Peyer's patch (tissue), 4 donors: ENCODE measurements around the gene MRPS11. TPM values are rescaled to one million over a fixed set of nuclear protein-coding genes. Genes with fewer than 3 reads are reported as not detected.

Source experiments
- DNase-seq, 3 donors: peaks; one replicate each; pipeline ENCODE4 v3.0.0-alpha.2; 2017 to 2019
- H3K27ac ChIP-seq, 4 donors: fragments of 200-600 bp; sonication (generic); one replicate each; pipeline ENCODE4 v1.5.1; 2016 to 2019
- H3K27me3 ChIP-seq, 2 donors: fragments of 200-600 bp; sonication (generic); one replicate each; pipeline ENCODE4 v1.5.1; 2019
- H3K36me3 ChIP-seq, 3 donors: fragments of 200-600 bp; sonication (generic); one replicate each; pipeline ENCODE4 v1.5.1; 2016 to 2019
- H3K4me1 ChIP-seq, 4 donors: fragments of 200-600 bp; sonication (generic); one replicate each; pipeline ENCODE4 v1.5.1; 2016 to 2019
- H3K4me3 ChIP-seq, 4 donors: fragments of 200-600 bp; sonication (generic); 1 replicate in 3 of 4; 2 replicates in 1 of 4; pipeline ENCODE4 v1.5.1; 2016 to 2019; ENCODE audit warnings: mild to moderate bottlenecking in 1 of 4
- H3K9me3 ChIP-seq, 4 donors: fragments of 200-600 bp; sonication (generic); one replicate each; pipeline ENCODE4 v1.5.1; 2016 to 2019; ENCODE audit warnings: mild to moderate bottlenecking in 1 of 4
- POLR2A ChIP-seq, 2 donors: fragments of 450-650 bp; IDR thresholded peaks; one replicate each; pipeline ENCODE4 v1.5.1; 2017; ENCODE audit warnings: antibody characterized with exemption in 2 of 2, mild to moderate bottlenecking in 2 of 2, moderate library complexity in 2 of 2
- total RNA-seq, 4 donors: library from RNA; depleted of rRNA; stranded (reverse); fragments of >200 nt; gene quantifications; one replicate each; pipeline ENCODE4 v1.1.0, GENCODE V29; 2016
- TF ChIP-seq, protein P1 (sequence below), 6 experiments: fragments of 450-650 bp in 4 of 6; fragments of 200-600 bp in 2 of 6; sonication (generic) in 1 of 6; IDR thresholded peaks; one replicate each; pipeline ENCODE4 v1.5.1; 2017 to 2019; ENCODE audit warnings: antibody characterized with exemption in 6 of 6, mild to moderate bottlenecking in 3 of 6, moderate library complexity in 1 of 6

MRPS11 gene
- total RNA-seq, 4 donors from 2014 or later: 20.7 to 42.9 (median 35.3) TPM

DNA sequence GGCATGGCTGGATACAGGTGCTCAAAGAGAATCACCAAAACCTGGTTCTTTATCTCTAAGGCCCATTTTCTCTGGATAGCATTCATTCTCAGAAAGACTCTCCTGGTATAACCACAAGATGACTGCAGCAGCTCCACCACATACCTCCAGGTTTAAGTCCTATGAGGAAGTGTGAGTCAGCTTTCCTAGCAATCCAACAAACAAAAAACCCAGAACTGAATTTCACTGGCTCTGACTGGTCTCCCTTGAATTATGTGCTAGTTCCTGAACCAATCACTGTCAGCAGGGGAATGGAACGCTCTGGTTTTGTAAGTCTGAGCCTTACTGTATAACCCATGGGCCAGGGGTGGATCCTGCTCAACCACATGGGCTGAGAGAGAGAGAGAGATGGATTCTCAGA is 27.5 kb upstream of the MRPS11 start:
- Histone ChIP-seq H3K36me3 (no peaks in the 10 kb centered on the region), H3K4me1 (no peaks in the 10 kb centered on the region), H3K4me3 (no peak overlapping the region), H3K27me3 (no peaks in the 10 kb centered on the region), H3K9me3 (peaks cover 0 to 6% (median 0%) of the 10 kb centered on the region in 4 donors), H3K27ac (no peak overlapping the region)
- TF ChIP-seq, protein P1, sequence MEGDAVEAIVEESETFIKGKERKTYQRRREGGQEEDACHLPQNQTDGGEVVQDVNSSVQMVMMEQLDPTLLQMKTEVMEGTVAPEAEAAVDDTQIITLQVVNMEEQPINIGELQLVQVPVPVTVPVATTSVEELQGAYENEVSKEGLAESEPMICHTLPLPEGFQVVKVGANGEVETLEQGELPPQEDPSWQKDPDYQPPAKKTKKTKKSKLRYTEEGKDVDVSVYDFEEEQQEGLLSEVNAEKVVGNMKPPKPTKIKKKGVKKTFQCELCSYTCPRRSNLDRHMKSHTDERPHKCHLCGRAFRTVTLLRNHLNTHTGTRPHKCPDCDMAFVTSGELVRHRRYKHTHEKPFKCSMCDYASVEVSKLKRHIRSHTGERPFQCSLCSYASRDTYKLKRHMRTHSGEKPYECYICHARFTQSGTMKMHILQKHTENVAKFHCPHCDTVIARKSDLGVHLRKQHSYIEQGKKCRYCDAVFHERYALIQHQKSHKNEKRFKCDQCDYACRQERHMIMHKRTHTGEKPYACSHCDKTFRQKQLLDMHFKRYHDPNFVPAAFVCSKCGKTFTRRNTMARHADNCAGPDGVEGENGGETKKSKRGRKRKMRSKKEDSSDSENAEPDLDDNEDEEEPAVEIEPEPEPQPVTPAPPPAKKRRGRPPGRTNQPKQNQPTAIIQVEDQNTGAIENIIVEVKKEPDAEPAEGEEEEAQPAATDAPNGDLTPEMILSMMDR (IDR thresholded peaks at IDR 0.05): no peak
- TF ChIP-seq POLR2A (IDR thresholded peaks at IDR 0.05): no peak
- DNase-seq: no peak

DNA sequence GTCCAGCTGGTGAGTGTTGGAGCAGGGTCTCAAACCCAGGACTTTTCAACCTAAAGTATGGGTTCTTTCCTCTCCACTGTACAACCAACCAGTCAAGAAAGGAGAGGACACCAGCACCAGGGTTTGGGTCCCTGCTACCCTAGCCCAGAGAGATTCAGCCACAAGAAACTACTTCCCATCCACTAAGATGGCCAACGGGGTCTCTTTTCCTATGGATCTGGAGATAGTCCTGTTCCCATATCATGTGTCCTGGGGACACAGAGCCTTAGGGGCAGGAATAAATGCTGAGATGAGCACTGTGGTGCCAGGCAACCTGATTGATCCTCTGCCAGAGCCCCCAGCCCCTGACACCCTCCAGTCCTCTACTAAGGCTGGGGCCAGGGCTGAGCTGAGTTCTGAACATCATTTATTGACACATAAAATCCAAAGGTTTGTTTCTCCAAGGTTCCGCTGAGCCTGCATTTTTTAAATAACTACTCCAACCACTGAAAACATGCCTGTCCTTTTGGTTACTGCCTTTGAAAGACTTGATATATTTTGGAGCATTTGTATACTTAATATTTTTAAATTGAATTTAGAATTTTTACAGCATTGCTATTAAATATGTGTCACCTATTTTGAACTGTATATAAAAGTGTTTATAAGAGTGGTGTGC is 26.3 kb upstream of the MRPS11 start:
- DNase-seq: no peak
- Histone ChIP-seq H3K4me3 (no peak overlapping the region), H3K9me3 (peaks cover 0 to 6% (median 0%) of the 10 kb centered on the region in 4 donors), H3K27ac (no peak overlapping the region), H3K4me1 (no peaks in the 10 kb centered on the region), H3K27me3 (no peaks in the 10 kb centered on the region), H3K36me3 (no peaks in the 10 kb centered on the region)
- TF ChIP-seq, protein P1 (IDR thresholded peaks at IDR 0.05): no peak
- no peak for TF ChIP-seq POLR2A (IDR thresholded peaks at IDR 0.05)

DNA sequence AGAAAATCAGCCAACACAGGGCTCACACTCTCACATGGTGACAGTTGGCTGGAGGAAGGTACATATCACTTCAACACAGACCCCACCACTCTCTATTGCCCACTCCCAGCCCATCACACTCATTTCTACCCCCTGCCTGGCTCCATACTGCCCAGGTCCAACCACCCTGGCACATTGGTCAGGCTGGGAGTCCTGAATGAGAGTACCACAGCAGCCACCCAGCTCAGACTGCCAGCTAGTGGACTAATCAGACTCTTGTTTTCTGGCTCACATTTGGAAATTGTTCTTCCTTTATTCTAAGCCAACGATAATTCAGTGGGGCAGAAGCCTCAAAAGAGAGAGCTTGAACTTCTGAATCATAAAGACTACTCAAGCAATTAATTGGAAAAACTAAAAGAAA is 20.3 kb upstream of the MRPS11 start:
- Histone ChIP-seq H3K36me3 (no peaks in the 10 kb centered on the region), H3K9me3 (peaks cover 0 to 6% (median 0%) of the 10 kb centered on the region in 4 donors), H3K27ac (no peak overlapping the region), H3K4me3 (no peak overlapping the region), H3K4me1 (no peaks in the 10 kb centered on the region), H3K27me3 (no peaks in the 10 kb centered on the region)
- no peak for DNase-seq
- TF ChIP-seq, protein P1 (IDR thresholded peaks at IDR 0.05): no peak
- no peak for TF ChIP-seq POLR2A (IDR thresholded peaks at IDR 0.05)

DNA sequence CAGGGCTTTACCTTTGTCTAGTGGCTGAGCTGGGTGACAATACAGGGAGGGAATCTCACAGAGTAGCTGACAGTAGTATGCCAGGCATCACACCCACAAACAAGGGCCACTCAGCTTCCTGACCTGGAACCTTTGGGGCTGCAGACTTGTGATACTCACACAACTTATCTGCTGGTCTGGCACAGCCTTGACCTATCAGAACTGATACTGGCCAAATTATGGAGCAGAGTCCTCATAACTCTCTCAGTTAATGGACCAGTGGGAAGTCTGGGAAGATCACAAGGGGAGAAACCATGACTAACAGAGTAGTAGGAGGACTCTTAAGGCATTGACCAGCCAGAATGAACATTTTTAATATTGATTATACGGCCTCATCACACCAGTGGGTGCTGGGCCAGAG is 19.8 kb upstream of the MRPS11 start:
- no peaks in the 10 kb centered on the region for H3K4me1 ChIP-seq
- no peak for TF ChIP-seq POLR2A (IDR thresholded peaks at IDR 0.05)
- TF ChIP-seq, protein P1 (IDR thresholded peaks at IDR 0.05): no peak
- H3K36me3 ChIP-seq: no peaks in the 10 kb centered on the region
- no peak for DNase-seq
- no peaks in the 10 kb centered on the region for H3K27me3 ChIP-seq
- H3K9me3 ChIP-seq: peaks cover 0 to 6% (median 0%) of the 10 kb centered on the region in 4 donors
- H3K27ac ChIP-seq: no peak overlapping the region
- H3K4me3 ChIP-seq: no peak overlapping the region

DNA sequence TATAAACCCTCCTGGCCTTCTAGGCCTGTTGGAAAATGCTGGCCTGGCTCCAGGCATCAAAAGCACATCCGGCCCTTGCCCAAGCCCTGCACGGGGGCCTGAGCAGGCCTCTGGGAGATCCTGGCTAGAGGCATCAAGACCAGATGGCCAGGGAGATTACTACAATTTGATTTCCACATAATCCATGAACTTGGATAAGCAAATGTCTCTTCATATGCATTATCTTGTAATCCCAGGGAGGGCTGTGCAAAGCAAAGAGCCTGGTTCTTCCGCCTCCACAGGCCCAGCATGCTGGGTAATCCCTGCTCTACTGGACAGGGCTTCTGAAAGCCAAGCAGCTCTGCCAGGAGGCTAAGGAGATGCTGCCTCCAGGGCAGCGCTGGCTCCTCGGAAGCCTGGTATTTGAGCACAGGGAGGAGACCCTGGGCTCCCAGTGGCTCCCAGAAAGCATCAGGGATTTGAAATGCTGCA is 18.5 kb upstream of the MRPS11 start:
- no peaks in the 10 kb centered on the region for H3K9me3 ChIP-seq
- TF ChIP-seq, protein P1 (IDR thresholded peaks at IDR 0.05): no peak
- TF ChIP-seq POLR2A (IDR thresholded peaks at IDR 0.05): no peak
- no peaks in the 10 kb centered on the region for H3K36me3 ChIP-seq
- no peak for DNase-seq
- no peaks in the 10 kb centered on the region for H3K4me1 ChIP-seq
- no peak overlapping the region for H3K27ac ChIP-seq
- H3K4me3 ChIP-seq: no peak overlapping the region
- H3K27me3 ChIP-seq: no peaks in the 10 kb centered on the region
